Stimulated activated CD4-positive, alpha-beta T cell treated with anti-CD3 and anti-CD28 coated beads, Interleukin-2, amount 100 ng/mL, for 24 hours (primary cell): ENCODE results near the gene TAC3.
"Not testable (repeated sequence)": the region's sequence is repeated elsewhere in the genome, so short reads cannot be mapped to it uniquely, and the experiment has no call there.

ENCODE experiments used
- DNase-seq, 2 donors: peaks; one replicate each; pipeline ENCODE4 v3.0.0-alpha.2; 2020

TAC3 gene

GRCh38 chr12:56980268-56980667 is 36.1 kb downstream of the TAC3 start:
- no peak for DNase-seq

GRCh38 chr12:56979628-56980027 is 36.7 kb downstream of the TAC3 start:
- no peak for DNase-seq

DNA sequence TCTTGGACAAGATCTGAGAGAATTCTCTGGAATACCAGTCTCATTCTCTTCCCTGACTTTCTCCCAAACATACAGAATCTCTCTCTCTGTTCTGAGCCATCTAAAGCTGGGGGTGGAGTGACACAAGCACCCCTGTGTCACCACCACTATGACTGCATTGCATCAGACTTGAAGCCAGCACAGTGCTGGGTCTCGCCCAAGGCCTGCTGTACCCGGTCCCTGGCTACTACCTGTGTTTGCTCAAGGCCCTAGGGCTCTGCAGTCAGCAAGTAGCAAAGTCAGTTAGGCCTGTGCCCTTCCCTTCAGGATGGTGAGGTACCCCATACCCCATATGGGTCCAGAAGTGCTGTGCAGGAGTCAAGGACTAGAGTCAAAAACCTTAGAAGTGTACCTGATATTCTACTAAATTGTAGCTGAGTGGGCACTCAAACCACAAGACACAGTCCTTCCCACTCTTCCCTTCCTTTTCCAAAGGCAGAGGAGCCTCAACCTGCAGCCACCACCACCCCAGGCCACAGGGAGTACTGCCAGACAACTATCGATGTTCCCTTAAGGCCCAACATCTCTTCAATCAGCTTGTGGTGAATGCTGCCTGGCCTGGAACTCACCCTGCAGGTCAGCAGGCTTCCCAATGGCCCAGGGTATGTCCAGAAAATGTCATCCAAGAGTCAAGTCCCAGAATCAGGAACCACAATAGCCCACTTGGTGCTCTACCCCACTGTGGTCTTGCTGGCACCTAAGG is 37.8 kb downstream of the TAC3 start:
- no peak for DNase-seq

- DNase-seq = not testable (repeated sequence)
Observed at GRCh38 chr12:56977361-56977760, 39.0 kb downstream of the TAC3 start.

DNA sequence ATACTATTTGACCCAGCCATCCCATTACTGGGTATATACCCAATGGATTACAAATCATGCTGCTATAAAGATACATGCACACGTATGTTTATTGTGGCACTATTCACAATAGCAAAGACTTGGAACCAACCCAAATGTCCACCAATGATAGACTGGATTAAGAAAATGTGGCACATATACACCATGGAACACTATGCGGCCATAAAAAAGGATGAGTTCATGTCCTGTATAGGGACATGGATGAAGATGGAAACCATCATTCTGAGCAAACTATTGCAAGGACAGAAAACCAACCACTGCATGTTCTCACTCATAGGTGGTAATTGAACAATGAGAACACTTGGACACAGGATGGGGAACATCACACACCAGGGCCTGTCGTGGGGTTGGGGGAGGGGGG is 42.1 kb downstream of the TAC3 start:
- not testable (repeated sequence) for DNase-seq

DNA sequence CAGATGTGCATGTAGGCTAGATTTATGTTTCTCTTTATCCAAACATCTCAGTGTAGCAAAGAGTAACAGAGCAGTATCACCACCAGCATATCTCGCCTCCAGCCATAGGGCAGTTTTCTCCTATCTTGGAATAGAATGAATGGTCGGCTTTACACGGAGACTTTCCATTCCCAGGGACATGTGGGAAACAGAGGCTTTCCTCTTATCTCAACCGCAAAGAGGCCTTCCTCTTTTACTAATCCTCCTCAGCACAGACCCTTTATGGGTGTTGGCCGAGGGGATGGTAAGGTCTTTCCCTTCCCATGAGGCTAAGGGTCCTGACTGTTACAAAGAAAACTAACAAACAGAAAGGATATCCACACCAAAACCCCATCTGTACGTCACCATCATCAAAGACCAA is 47.4 kb downstream of the TAC3 start:
- not testable (repeated sequence) for DNase-seq

GRCh38 chr12:56965997-56966642 is 50.2 kb downstream of the TAC3 start:
- DNase-seq = not testable (repeated sequence)

- DNase-seq = not testable (repeated sequence)
Observed at GRCh38 chr12:56965124-56965523, 51.2 kb downstream of the TAC3 start.

DNA sequence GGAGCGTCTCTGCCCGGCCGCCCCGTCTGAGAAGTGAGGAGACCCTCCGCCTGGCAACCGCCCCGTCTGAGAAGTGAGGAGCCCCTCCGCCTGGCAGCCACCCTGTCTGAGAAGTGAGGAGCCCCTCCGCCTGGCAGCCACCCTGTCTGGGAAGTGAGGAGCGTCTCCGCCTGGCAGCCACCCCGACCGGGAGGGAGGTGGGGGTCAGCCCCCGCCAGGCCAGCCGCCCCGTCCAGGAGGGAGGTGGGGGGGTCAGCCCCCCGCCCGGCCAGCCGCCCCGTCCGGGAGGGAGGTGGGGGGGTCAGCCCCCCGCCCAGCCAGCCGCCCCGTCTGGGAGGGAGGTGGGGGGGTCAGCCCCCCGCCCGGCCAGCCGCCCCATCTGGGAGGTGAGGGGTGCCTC is 52.8 kb downstream of the TAC3 start:
- DNase-seq = not testable (repeated sequence)

GRCh38 chr12:56962247-56962646 is 54.1 kb downstream of the TAC3 start:
- DNase-seq = not testable (repeated sequence)
